Measurements from ENCODE around the gene HS3ST3A1.

HS3ST3A1 gene

GRCh38 chr17:13460261-13461000 is 141.3 kb downstream of the HS3ST3A1 start:
- H3K4me3 ChIP-seq (ENCODE audit: insufficient read depth, low read depth, low read length): no peak overlapping the region
- no peak overlapping the region for H3K27ac ChIP-seq (ENCODE audit: insufficient read depth, low read depth, low read length, poor library complexity, severe bottlenecking)
- H3K36me3 ChIP-seq (ENCODE audit: control insufficient read depth, insufficient read depth, low read length): no peaks in the 10 kb centered on the region
- H3K4me1 ChIP-seq (ENCODE audit: control insufficient read depth, insufficient read depth, low read length): no peaks in the 10 kb centered on the region
- no peaks in the 10 kb centered on the region for H3K27me3 ChIP-seq (ENCODE audit: control insufficient read depth, insufficient read depth, low read length, poor library complexity, severe bottlenecking)
- WGBS, 2 experiments: 89 to 100% methylated on average over 2 to 3 of the region's 3 CpGs
- no peaks in the 10 kb centered on the region for H3K9me3 ChIP-seq (ENCODE audit: control insufficient read depth, low read length)

GRCh38 chr17:13457783-13458182 is 143.9 kb downstream of the HS3ST3A1 start:
- no peak overlapping the region for H3K27ac ChIP-seq (ENCODE audit: insufficient read depth, low read depth, low read length, poor library complexity, severe bottlenecking)
- 92 to 95% methylated on average over 3 of the region's 3 CpGs for WGBS, 2 experiments
- H3K9me3 ChIP-seq (ENCODE audit: control insufficient read depth, low read length): no peaks in the 10 kb centered on the region
- H3K4me3 ChIP-seq (ENCODE audit: insufficient read depth, low read depth, low read length): no peak overlapping the region
- no peaks in the 10 kb centered on the region for H3K4me1 ChIP-seq (ENCODE audit: control insufficient read depth, insufficient read depth, low read length)
- H3K27me3 ChIP-seq (ENCODE audit: control insufficient read depth, insufficient read depth, low read length, poor library complexity, severe bottlenecking): no peaks in the 10 kb centered on the region
- no peaks in the 10 kb centered on the region for H3K36me3 ChIP-seq (ENCODE audit: control insufficient read depth, insufficient read depth, low read length)

Measured in ectodermal cell (in vitro differentiated cells).